SK-N-SH treated with all-trans-retinoic acid at 6 μM for 48 hours (cell line): Measurements from ENCODE around the gene SEC16A.

Experiments
- SNAI2 ChIP-seq: fragments of 250-450 bp; sonication (Bioruptor Pico); IDR thresholded peaks from 2 replicates; pipeline ENCODE4 v1.5.0; 2020; ENCODE audit warnings: mild to moderate bottlenecking, moderate library complexity
- ZFP3 ChIP-seq: fragments of 250-450 bp; sonication (Bioruptor Pico); IDR thresholded peaks from 2 replicates; pipeline ENCODE4 v1.5.0; 2020; ENCODE audit warnings: mild to moderate bottlenecking, moderate library complexity

DNA sequence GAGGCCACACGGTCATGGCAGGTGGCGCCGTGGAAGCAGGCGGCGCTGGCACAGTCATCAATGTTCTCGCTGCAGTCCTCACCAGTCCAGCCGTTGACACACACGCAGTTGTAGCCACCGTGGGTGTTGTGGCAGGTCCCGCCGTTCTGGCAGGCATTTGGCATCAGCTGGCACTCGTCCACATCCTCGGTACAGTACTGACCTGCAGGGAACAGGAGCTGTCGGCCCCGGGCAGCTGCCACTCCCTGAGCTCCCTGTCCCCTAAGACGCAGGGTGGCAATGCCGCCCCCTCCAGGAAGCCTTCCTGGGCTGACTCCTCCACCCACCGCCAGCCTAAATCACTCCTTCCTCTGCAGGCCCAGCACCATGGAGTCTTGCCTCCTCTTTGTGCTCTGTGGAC is 35.8 kb upstream of the SEC16A start:
- no peak for TF ChIP-seq SNAI2 (CRISPR knock-in tag)
- no peak for TF ChIP-seq ZFP3
